ENCODE data around the gene CD4. TPM values are rescaled to one million over a fixed set of nuclear protein-coding genes. Genes with fewer than 3 reads are reported as not detected.

CD4 gene
- total RNA-seq, 1 experiment from 2014 or later, result not detected

- intact Hi-C loops (cut with micrococcal nuclease; ENCODE audit: unreplicated experiment), result no loop called here
- CTCF ChIA-PET, result no interaction called here
- Mint-ChIP-seq H3K9me3 (ENCODE audit: low read depth, unreplicated experiment) (no peaks in the 10 kb centered on the region), H3K4me1 (ENCODE audit: low read depth, unreplicated experiment) (no peaks in the 10 kb centered on the region), H3K36me3 (ENCODE audit: insufficient read depth, unreplicated experiment) (no peaks in the 10 kb centered on the region), H3K27me3 (ENCODE audit: unreplicated experiment) (peaks cover 42% of the 10 kb centered on the region), H3K4me3 (ENCODE audit: low read depth, unreplicated experiment) (no peak overlapping the region), H3K27ac (ENCODE audit: unreplicated experiment) (no peak overlapping the region)
- TF ChIP-seq, protein P1, sequence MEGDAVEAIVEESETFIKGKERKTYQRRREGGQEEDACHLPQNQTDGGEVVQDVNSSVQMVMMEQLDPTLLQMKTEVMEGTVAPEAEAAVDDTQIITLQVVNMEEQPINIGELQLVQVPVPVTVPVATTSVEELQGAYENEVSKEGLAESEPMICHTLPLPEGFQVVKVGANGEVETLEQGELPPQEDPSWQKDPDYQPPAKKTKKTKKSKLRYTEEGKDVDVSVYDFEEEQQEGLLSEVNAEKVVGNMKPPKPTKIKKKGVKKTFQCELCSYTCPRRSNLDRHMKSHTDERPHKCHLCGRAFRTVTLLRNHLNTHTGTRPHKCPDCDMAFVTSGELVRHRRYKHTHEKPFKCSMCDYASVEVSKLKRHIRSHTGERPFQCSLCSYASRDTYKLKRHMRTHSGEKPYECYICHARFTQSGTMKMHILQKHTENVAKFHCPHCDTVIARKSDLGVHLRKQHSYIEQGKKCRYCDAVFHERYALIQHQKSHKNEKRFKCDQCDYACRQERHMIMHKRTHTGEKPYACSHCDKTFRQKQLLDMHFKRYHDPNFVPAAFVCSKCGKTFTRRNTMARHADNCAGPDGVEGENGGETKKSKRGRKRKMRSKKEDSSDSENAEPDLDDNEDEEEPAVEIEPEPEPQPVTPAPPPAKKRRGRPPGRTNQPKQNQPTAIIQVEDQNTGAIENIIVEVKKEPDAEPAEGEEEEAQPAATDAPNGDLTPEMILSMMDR (IDR thresholded peaks at IDR 0.05; ENCODE audit: unreplicated experiment), result no peak
- no TSS peak for BruUV-seq (replicated peaks)
- DNase-seq, result no peak
Measured at GRCh38 chr12:6786416-6787094, 2.8 kb upstream of the CD4 start.

DNA sequence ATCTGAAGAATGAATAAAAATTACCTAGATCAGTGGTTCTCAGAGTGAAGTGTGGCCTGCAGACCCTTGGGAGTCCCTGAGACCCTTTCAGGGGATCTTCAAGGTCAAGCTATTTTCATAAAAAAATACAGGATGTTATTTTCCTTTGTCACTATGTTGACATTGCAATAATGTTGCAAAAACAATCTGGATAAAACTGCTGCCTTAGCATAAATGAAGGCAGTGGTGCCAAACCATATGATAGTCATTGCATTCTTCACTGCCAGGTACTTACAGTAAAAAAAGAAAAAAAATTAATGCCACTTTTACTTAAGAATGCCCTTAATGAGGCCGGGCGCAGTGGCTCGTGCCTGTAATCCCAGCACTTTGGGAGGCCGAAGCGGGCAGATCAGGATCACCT, 2.0 kb upstream of the CD4 start:
- CTCF ChIA-PET, result interaction anchor here (0.7 kb wide), 2 partner anchors 57 to 130 kb away, joined by 3 to 6 read pairs; no protein-coding TSS in a partner anchor
- no peaks in the 10 kb centered on the region for H3K4me1 Mint-ChIP-seq (ENCODE audit: low read depth, unreplicated experiment)
- DNase-seq, result no peak
- no peaks in the 10 kb centered on the region for H3K9me3 Mint-ChIP-seq (ENCODE audit: low read depth, unreplicated experiment)
- no TSS peak for BruUV-seq (replicated peaks)
- intact Hi-C loops (cut with micrococcal nuclease; ENCODE audit: unreplicated experiment), result no loop called here
- H3K27ac Mint-ChIP-seq (ENCODE audit: unreplicated experiment), result no peak overlapping the region
- no peak overlapping the region for H3K4me3 Mint-ChIP-seq (ENCODE audit: low read depth, unreplicated experiment)
- H3K27me3 Mint-ChIP-seq (ENCODE audit: unreplicated experiment), result peaks cover 50% of the 10 kb centered on the region
- TF ChIP-seq, protein P1 (IDR thresholded peaks at IDR 0.05; ENCODE audit: unreplicated experiment), result no peak
- no peaks in the 10 kb centered on the region for H3K36me3 Mint-ChIP-seq (ENCODE audit: insufficient read depth, unreplicated experiment)

GRCh38 chr12:6790496-6791150, 1.3 kb downstream of the CD4 start:
- intact Hi-C loops (cut with micrococcal nuclease; ENCODE audit: unreplicated experiment), result no loop called here
- BruUV-seq (replicated peaks), result no TSS peak
- Mint-ChIP-seq H3K27ac (ENCODE audit: unreplicated experiment) (no peak overlapping the region), H3K9me3 (ENCODE audit: low read depth, unreplicated experiment) (no peaks in the 10 kb centered on the region), H3K4me3 (ENCODE audit: low read depth, unreplicated experiment) (no peak overlapping the region), H3K27me3 (ENCODE audit: unreplicated experiment) (peaks cover 71% of the 10 kb centered on the region), H3K36me3 (ENCODE audit: insufficient read depth, unreplicated experiment) (no peaks in the 10 kb centered on the region), H3K4me1 (ENCODE audit: low read depth, unreplicated experiment) (no peaks in the 10 kb centered on the region)
- CTCF ChIA-PET, result no interaction called here
- no peak for DNase-seq
- TF ChIP-seq, protein P1 (IDR thresholded peaks at IDR 0.05; ENCODE audit: unreplicated experiment), result no peak

DNA sequence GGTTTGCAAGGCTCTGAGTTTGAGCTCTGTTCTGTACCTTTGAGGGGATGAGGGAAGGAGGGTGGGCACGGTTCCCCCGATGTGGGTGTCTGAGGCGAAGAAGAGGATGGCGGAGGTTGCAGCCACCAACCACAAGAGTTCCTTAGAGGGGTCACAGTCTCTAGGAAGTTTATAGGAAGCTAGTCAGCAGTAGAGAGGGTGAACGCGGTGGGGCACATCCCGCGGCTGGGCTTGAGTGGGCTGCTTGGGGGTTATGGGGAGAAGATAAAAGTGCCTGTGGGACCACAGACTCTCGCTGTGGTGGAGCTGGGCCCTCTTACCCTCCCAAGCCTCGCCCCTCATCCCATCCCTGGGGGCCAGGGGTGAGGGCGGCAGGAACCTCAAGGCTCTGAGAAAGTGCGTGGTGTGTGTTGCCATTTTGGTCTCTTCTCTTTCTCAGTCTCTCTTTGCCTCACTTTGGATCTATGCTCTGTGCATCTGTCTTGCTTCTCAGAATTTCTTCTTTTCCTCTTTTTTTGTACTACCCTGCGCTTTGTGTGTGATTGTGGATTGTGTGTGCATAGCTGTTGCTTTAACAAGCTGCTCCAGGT, 2.7 kb downstream of the CD4 start:
- TF ChIP-seq, protein P1 (IDR thresholded peaks at IDR 0.05; ENCODE audit: unreplicated experiment), result no peak
- DNase-seq, result no peak
- H3K4me3 Mint-ChIP-seq (ENCODE audit: low read depth, unreplicated experiment), result no peak overlapping the region
- CTCF ChIA-PET, result interaction anchor here (1.0 kb wide), 1 partner anchor 99 kb away, joined by 3 read pairs; no protein-coding TSS in a partner anchor
- peaks cover 85% of the 10 kb centered on the region for H3K27me3 Mint-ChIP-seq (ENCODE audit: unreplicated experiment)
- no peaks in the 10 kb centered on the region for H3K9me3 Mint-ChIP-seq (ENCODE audit: low read depth, unreplicated experiment)
- H3K27ac Mint-ChIP-seq (ENCODE audit: unreplicated experiment), result no peak overlapping the region
- no peaks in the 10 kb centered on the region for H3K4me1 Mint-ChIP-seq (ENCODE audit: low read depth, unreplicated experiment)
- H3K36me3 Mint-ChIP-seq (ENCODE audit: insufficient read depth, unreplicated experiment), result no peaks in the 10 kb centered on the region
- intact Hi-C loops (cut with micrococcal nuclease; ENCODE audit: unreplicated experiment), result no loop called here
- BruUV-seq (replicated peaks), result no TSS peak

Data from Calu3 (cell line).